WTC11 (cell line): ENCODE data around the gene MAML3. TPM values are rescaled to one million over a fixed set of nuclear protein-coding genes. Genes with fewer than 3 reads are reported as not detected.

Experiments used
- ATAC-seq: fragments of 200-7000 bp; cut with Tn5 transposase; 2 replicates; pipeline ENCODE4 v1.10.0; 2021; ENCODE audit warnings: mild to moderate bottlenecking, moderate library complexity
- CTCF ChIA-PET: fragments of 300-600 bp; sonication (Branson Sonifier 250); formaldehyde crosslinking; loops from one replicate; lab custom pipeline; 2021; ENCODE audit warnings: antibody characterized with exemption; lab: Charles Lee
- POLR2A ChIA-PET: fragments of 350-600 bp; sonication (Branson Sonifier 250); formaldehyde crosslinking; loops from one replicate; lab custom pipeline; 2021; ENCODE audit warnings: antibody characterized with exemption; lab: Charles Lee
- DNase-seq: peaks from one replicate; pipeline ENCODE4 v3.0.0; 2021; ENCODE audit warnings: low spot score
- H3K27ac Mint-ChIP-seq: 2 replicates; pipeline ENCODE4 v1.8.0; 2021; ENCODE audit warnings: mixed read lengths
- H3K27me3 Mint-ChIP-seq: 2 replicates; pipeline ENCODE4 v1.8.0; 2021; ENCODE audit warnings: low read depth, mild to moderate bottlenecking, moderate library complexity, mixed read lengths
- H3K36me3 Mint-ChIP-seq: 2 replicates; pipeline ENCODE4 v1.8.0; 2021; ENCODE audit warnings: mixed read lengths
- H3K4me1 Mint-ChIP-seq: 2 replicates; pipeline ENCODE4 v1.8.0; 2022; ENCODE audit warnings: mixed read lengths
- H3K4me3 Mint-ChIP-seq: 2 replicates; pipeline ENCODE4 v1.8.0; 2021; ENCODE audit warnings: mild to moderate bottlenecking, moderate library complexity, mixed read lengths
- H3K9me3 Mint-ChIP-seq: 2 replicates; pipeline ENCODE4 v1.8.0; 2021; ENCODE audit warnings: mixed read lengths
- CREB1 ChIP-seq: sonication (generic); formaldehyde crosslinking; IDR thresholded peaks from 2 replicates; pipeline ENCODE4 v1.8.0; 2023; ENCODE audit warnings: mild to moderate bottlenecking, missing genetic modification reagents
- ETV6 ChIP-seq: sonication (generic); formaldehyde crosslinking; IDR thresholded peaks from 2 replicates; pipeline ENCODE4 v1.8.1; 2022; ENCODE audit warnings: mild to moderate bottlenecking, missing genetic modification reagents
- ZNF263 ChIP-seq: sonication (generic); formaldehyde crosslinking; IDR thresholded peaks from 2 replicates; pipeline ENCODE4 v1.8.1; 2022; ENCODE audit warnings: low read depth, mild to moderate bottlenecking, moderate library complexity, missing genetic modification reagents
- total RNA-seq: library from RNA; stranded (reverse); gene quantifications from 3 replicates; pipeline ENCODE4 v1.2.3, GENCODE V29; 2021
- TF ChIP-seq, protein P1 (sequence below): fragments of 250-450 bp; sonication (Bioruptor Pico); IDR thresholded peaks from 2 replicates; pipeline ENCODE4 v1.8.0; 2021; ENCODE audit warnings: mild to moderate bottlenecking
- TF ChIP-seq, protein P2 (sequence below): sonication (generic); formaldehyde crosslinking; IDR thresholded peaks from 2 replicates; pipeline ENCODE4 v1.8.0; 2022; ENCODE audit warnings: missing genetic modification reagents
- TF ChIP-seq, protein P3 (sequence below): sonication (generic); formaldehyde crosslinking; IDR thresholded peaks from 2 replicates; pipeline ENCODE4 v1.8.1; 2022; ENCODE audit warnings: mild to moderate bottlenecking, moderate library complexity, missing genetic modification reagents
- TF ChIP-seq, protein P4 (sequence below): sonication (generic); formaldehyde crosslinking; IDR thresholded peaks from 2 replicates; pipeline ENCODE4 v1.8.0; 2023; ENCODE audit warnings: mild to moderate bottlenecking, missing genetic modification reagents
- TF ChIP-seq, protein P5 (sequence below): fragments of 250-450 bp; sonication (Bioruptor Pico); IDR thresholded peaks from 2 replicates; pipeline ENCODE4 v2.1.2; 2022; ENCODE audit warnings: mild to moderate bottlenecking, moderate library complexity
- TF ChIP-seq, protein P6 (sequence below): sonication (generic); formaldehyde crosslinking; IDR thresholded peaks from 2 replicates; pipeline ENCODE4 v1.8.1; 2022; ENCODE audit warnings: mild to moderate bottlenecking, missing genetic modification reagents, moderate library complexity, borderline replicate concordance

The MAML3 gene
- total RNA-seq, 1 experiment from 2014 or later, result 7.4 TPM

DNA sequence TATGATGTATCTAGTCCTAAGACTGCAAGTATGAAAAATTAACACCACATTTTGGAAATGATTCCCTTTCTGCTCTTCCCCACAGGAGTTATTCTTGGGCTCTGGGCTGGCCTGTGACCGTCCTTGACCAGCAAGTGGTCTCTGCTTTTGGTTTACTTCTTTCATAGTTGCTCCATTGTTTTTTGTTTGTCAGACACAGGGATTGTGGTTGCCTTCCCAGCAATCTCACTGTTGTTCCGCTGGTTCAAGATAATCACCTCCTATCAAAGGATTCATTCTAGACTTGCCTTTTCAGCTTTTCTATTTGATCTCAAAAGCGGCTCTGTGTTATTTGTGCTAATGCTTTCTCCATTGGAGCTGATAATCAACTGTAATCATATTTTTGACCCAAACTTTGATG, 269.5 kb downstream of the MAML3 start:
- Mint-ChIP-seq H3K9me3 (peaks cover 7% of the 10 kb centered on the region), H3K36me3 (peaks cover 2% of the 10 kb centered on the region; the same call in 1 of the 2 replicates), H3K27ac (peak overlapping the region; percentile 78), H3K27me3 (no peaks in the 10 kb centered on the region), H3K4me1 (peaks cover 23% of the 10 kb centered on the region), H3K4me3 (no peak overlapping the region)
- no peak for DNase-seq
- POLR2A ChIA-PET, result no interaction called here
- CTCF ChIA-PET, result interaction anchor here (0.6 kb wide), 1 partner anchor 112 kb away, joined by 3 read pairs; no protein-coding TSS in a partner anchor
- ATAC-seq, result no peak
- TF ChIP-seq, protein P1, sequence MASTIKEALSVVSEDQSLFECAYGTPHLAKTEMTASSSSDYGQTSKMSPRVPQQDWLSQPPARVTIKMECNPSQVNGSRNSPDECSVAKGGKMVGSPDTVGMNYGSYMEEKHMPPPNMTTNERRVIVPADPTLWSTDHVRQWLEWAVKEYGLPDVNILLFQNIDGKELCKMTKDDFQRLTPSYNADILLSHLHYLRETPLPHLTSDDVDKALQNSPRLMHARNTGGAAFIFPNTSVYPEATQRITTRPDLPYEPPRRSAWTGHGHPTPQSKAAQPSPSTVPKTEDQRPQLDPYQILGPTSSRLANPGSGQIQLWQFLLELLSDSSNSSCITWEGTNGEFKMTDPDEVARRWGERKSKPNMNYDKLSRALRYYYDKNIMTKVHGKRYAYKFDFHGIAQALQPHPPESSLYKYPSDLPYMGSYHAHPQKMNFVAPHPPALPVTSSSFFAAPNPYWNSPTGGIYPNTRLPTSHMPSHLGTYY (CRISPR knock-in tag), result no peak
- TF ChIP-seq, protein P2, sequence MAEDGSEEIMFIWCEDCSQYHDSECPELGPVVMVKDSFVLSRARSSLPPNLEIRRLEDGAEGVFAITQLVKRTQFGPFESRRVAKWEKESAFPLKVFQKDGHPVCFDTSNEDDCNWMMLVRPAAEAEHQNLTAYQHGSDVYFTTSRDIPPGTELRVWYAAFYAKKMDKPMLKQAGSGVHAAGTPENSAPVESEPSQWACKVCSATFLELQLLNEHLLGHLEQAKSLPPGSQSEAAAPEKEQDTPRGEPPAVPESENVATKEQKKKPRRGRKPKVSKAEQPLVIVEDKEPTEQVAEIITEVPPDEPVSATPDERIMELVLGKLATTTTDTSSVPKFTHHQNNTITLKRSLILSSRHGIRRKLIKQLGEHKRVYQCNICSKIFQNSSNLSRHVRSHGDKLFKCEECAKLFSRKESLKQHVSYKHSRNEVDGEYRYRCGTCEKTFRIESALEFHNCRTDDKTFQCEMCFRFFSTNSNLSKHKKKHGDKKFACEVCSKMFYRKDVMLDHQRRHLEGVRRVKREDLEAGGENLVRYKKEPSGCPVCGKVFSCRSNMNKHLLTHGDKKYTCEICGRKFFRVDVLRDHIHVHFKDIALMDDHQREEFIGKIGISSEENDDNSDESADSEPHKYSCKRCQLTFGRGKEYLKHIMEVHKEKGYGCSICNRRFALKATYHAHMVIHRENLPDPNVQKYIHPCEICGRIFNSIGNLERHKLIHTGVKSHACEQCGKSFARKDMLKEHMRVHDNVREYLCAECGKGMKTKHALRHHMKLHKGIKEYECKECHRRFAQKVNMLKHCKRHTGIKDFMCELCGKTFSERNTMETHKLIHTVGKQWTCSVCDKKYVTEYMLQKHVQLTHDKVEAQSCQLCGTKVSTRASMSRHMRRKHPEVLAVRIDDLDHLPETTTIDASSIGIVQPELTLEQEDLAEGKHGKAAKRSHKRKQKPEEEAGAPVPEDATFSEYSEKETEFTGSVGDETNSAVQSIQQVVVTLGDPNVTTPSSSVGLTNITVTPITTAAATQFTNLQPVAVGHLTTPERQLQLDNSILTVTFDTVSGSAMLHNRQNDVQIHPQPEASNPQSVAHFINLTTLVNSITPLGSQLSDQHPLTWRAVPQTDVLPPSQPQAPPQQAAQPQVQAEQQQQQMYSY (CRISPR knock-in tag), result no peak
- TF ChIP-seq, protein P3, sequence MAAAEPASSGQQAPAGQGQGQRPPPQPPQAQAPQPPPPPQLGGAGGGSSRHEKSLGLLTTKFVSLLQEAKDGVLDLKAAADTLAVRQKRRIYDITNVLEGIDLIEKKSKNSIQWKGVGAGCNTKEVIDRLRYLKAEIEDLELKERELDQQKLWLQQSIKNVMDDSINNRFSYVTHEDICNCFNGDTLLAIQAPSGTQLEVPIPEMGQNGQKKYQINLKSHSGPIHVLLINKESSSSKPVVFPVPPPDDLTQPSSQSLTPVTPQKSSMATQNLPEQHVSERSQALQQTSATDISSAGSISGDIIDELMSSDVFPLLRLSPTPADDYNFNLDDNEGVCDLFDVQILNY (CRISPR knock-in tag), result no peak

DNA sequence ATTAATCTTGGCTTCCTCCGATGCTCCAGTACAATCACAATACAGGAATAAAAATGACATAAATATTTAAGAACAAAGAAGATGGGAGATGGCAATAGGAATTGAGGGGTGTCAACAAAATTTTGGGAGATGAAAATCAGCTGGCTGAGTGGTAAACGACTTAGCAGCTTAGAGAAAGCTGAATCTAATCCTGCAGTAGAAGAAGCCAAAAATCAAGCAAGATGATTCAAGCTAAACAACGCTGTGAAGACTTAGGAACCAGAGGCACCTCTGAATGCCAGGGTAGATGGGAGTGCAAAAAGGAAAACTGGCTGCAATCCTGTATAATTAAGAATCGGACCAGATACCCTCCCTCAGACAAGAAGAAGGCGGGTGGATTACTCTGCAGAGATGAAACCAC, 273.1 kb downstream of the MAML3 start:
- ATAC-seq (no peak), DNase-seq (no peak)
- peaks cover 7% of the 10 kb centered on the region for H3K9me3 Mint-ChIP-seq
- POLR2A ChIA-PET, result no interaction called here
- TF ChIP-seq CREB1 (CRISPR knock-in tag) (no peak), ZNF263 (CRISPR knock-in tag) (no peak)
- TF ChIP-seq, protein P4, sequence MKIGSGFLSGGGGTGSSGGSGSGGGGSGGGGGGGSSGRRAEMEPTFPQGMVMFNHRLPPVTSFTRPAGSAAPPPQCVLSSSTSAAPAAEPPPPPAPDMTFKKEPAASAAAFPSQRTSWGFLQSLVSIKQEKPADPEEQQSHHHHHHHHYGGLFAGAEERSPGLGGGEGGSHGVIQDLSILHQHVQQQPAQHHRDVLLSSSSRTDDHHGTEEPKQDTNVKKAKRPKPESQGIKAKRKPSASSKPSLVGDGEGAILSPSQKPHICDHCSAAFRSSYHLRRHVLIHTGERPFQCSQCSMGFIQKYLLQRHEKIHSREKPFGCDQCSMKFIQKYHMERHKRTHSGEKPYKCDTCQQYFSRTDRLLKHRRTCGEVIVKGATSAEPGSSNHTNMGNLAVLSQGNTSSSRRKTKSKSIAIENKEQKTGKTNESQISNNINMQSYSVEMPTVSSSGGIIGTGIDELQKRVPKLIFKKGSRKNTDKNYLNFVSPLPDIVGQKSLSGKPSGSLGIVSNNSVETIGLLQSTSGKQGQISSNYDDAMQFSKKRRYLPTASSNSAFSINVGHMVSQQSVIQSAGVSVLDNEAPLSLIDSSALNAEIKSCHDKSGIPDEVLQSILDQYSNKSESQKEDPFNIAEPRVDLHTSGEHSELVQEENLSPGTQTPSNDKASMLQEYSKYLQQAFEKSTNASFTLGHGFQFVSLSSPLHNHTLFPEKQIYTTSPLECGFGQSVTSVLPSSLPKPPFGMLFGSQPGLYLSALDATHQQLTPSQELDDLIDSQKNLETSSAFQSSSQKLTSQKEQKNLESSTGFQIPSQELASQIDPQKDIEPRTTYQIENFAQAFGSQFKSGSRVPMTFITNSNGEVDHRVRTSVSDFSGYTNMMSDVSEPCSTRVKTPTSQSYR (CRISPR knock-in tag), result no peak
- H3K4me1 Mint-ChIP-seq, result peaks cover 22% of the 10 kb centered on the region
- no peak overlapping the region for H3K27ac Mint-ChIP-seq
- H3K36me3 Mint-ChIP-seq, result peaks cover 2% of the 10 kb centered on the region; the same call in 1 of the 2 replicates
- no peaks in the 10 kb centered on the region for H3K27me3 Mint-ChIP-seq
- no peak overlapping the region for H3K4me3 Mint-ChIP-seq
- CTCF ChIA-PET, result interaction anchor here (0.6 to 1.2 kb wide), 3 partner anchors 109 to 547 kb away, joined by 3 to 5 read pairs (median 3); partner anchors contain the start of gene CLGN

DNA sequence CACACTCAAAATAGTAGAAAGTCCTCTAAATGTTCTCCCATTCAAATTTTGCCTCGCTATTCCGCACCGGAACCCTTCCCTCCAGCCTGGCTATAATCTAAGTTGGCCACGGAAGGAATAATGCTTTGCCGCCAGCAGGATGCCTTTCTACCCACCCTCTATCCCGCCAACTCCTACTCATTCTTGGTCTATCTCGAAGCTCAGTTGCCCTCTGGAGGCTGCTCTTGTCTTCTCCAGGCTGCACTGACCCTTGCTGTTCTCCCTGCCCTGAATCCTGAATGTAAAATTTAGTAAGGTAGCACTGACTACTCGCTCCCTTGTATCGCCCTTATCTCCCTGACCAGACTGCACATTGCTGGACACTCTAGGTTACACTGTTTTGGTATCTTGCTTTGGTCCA, 275.9 kb downstream of the MAML3 start:
- ATAC-seq (peak; percentile 52), DNase-seq (no peak)
- H3K9me3 Mint-ChIP-seq, result peaks cover 13% of the 10 kb centered on the region
- ChIA-PET POLR2A (no interaction called here), CTCF (interaction anchor here (0.9 to 1.0 kb wide), 3 partner anchors 11 to 482 kb away, joined by 3 to 4 read pairs (median 4); no protein-coding TSS in a partner anchor)
- H3K4me3 Mint-ChIP-seq, result no peak overlapping the region
- H3K4me1 Mint-ChIP-seq, result peaks cover 33% of the 10 kb centered on the region
- no peak overlapping the region for H3K27ac Mint-ChIP-seq
- no peaks in the 10 kb centered on the region for H3K27me3 Mint-ChIP-seq
- peaks cover 14% of the 10 kb centered on the region for H3K36me3 Mint-ChIP-seq
- no peak for TF ChIP-seq ETV6
- TF ChIP-seq, protein P5, sequence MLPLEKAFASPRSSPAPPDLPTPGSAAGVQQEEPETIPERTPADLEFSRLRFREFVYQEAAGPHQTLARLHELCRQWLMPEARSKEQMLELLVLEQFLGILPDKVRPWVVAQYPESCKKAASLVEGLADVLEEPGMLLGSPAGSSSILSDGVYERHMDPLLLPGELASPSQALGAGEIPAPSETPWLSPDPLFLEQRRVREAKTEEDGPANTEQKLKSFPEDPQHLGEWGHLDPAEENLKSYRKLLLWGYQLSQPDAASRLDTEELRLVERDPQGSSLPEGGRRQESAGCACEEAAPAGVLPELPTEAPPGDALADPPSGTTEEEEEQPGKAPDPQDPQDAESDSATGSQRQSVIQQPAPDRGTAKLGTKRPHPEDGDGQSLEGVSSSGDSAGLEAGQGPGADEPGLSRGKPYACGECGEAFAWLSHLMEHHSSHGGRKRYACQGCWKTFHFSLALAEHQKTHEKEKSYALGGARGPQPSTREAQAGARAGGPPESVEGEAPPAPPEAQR (CRISPR knock-in tag), result no peak
- TF ChIP-seq, protein P6, sequence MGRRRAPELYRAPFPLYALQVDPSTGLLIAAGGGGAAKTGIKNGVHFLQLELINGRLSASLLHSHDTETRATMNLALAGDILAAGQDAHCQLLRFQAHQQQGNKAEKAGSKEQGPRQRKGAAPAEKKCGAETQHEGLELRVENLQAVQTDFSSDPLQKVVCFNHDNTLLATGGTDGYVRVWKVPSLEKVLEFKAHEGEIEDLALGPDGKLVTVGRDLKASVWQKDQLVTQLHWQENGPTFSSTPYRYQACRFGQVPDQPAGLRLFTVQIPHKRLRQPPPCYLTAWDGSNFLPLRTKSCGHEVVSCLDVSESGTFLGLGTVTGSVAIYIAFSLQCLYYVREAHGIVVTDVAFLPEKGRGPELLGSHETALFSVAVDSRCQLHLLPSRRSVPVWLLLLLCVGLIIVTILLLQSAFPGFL (CRISPR knock-in tag), result no peak
